Neuronal stem cell (in vitro differentiated cells): ENCODE results near the gene PAPPA2.
"Not testable (repeated sequence)": the region's sequence is repeated elsewhere in the genome, so short reads cannot be mapped to it uniquely, and the experiment has no call there.

Experiments used
- DNase-seq: peaks from one replicate; pipeline ENCODE4 v3.0.0-alpha.2; 2013; ENCODE audit warnings: low spot score
- H2AFZ ChIP-seq: one replicate; pipeline ENCODE4 v1.6.1; 2013; ENCODE audit warnings: mild to moderate bottlenecking, low read length, inconsistent platforms
- H2AK5ac ChIP-seq: 2 replicates; pipeline ENCODE4 v1.6.1; 2013; ENCODE audit warnings: low read depth, mild to moderate bottlenecking, inconsistent platforms, low read length, moderate library complexity, mixed read lengths
- H2BK120ac ChIP-seq: 2 replicates; pipeline ENCODE4 v1.6.1; 2013; ENCODE audit warnings: low read depth, mild to moderate bottlenecking, inconsistent platforms, low read length, moderate library complexity, mixed read lengths
- H2BK12ac ChIP-seq: one replicate; pipeline ENCODE4 v1.6.1; 2013; ENCODE audit warnings: low read length, inconsistent platforms
- H2BK15ac ChIP-seq: 2 replicates; pipeline ENCODE4 v1.6.1; 2013; ENCODE audit warnings: mild to moderate bottlenecking, low read length, inconsistent platforms, mixed read lengths
- H2BK5ac ChIP-seq: one replicate; pipeline ENCODE4 v1.6.1; 2013; ENCODE audit warnings: inconsistent platforms, mild to moderate bottlenecking, low read length, moderate library complexity
- H3K14ac ChIP-seq: one replicate; pipeline ENCODE4 v1.6.1; 2013; ENCODE audit warnings: low read length, inconsistent platforms
- H3K18ac ChIP-seq: 2 replicates; pipeline ENCODE4 v1.6.1; 2013; ENCODE audit warnings: low read length, inconsistent platforms
- H3K23ac ChIP-seq: 2 replicates; pipeline ENCODE4 v1.6.1; 2013; ENCODE audit warnings: low read depth, mild to moderate bottlenecking, mixed read lengths, low read length, inconsistent platforms; ENCODE audit not compliant: poor library complexity
- H3K27ac ChIP-seq: replicated peaks from 3 replicates; pipeline ENCODE4 v1.5.1; 2013; ENCODE audit warnings: low read length, inconsistent platforms
- H3K27me3 ChIP-seq, 3 experiments: 2 replicates each; pipeline ENCODE4 v1.6.1; 2013; ENCODE audit warnings: low read length in 3 of 3, mild to moderate bottlenecking in 2 of 3, inconsistent platforms in 1 of 3, low read depth in 1 of 3, mixed read lengths in 1 of 3, moderate library complexity in 1 of 3; ENCODE audit not compliant: control insufficient read depth in 3 of 3, insufficient read depth in 3 of 3
- H3K36me3 ChIP-seq, 2 donors: replicated peaks in 1 of 2; 2 replicates each; pipeline ENCODE4 v1.6.1; 2013; ENCODE audit warnings: low read length in 2 of 2; ENCODE audit not compliant: control insufficient read depth in 2 of 2, insufficient read depth in 2 of 2
- H3K4ac ChIP-seq: 2 replicates; pipeline ENCODE4 v1.6.1; 2013; ENCODE audit warnings: inconsistent platforms, mild to moderate bottlenecking, low read length, moderate library complexity
- H3K4me1 ChIP-seq, 2 donors: 1 replicate in 1 of 2; 2 replicates in 1 of 2; pipeline ENCODE4 v1.6.1; 2013; ENCODE audit warnings: low read length in 2 of 2, low read depth in 1 of 2; ENCODE audit not compliant: control insufficient read depth in 2 of 2, insufficient read depth in 1 of 2
- H3K4me2 ChIP-seq: one replicate; pipeline ENCODE4 v1.6.1; 2013; ENCODE audit warnings: mild to moderate bottlenecking, low read length, inconsistent platforms; ENCODE audit not compliant: insufficient read depth, poor library complexity, severe bottlenecking
- H3K4me3 ChIP-seq, 2 donors: 2 replicates each; pipeline ENCODE4 v1.5.1; 2013; ENCODE audit warnings: low read length in 2 of 2, mild to moderate bottlenecking in 2 of 2, inconsistent platforms in 1 of 2, moderate library complexity in 1 of 2
- H3K79me1 ChIP-seq: one replicate; pipeline ENCODE4 v1.6.1; 2013; ENCODE audit warnings: low read depth, mild to moderate bottlenecking, inconsistent platforms, low read length, moderate library complexity
- H3K9ac ChIP-seq: one replicate; pipeline ENCODE4 v1.6.1; 2013; ENCODE audit warnings: mild to moderate bottlenecking, low read depth, low read length, inconsistent platforms; ENCODE audit not compliant: poor library complexity
- H3K9me3 ChIP-seq, 2 donors: replicated peaks in 1 of 2; 2 replicates each; pipeline versions ENCODE3 to v1.6.1; 2013; ENCODE audit warnings: low read length in 2 of 2, mild to moderate bottlenecking in 2 of 2, inconsistent platforms in 1 of 2, low read depth in 1 of 2, mixed read lengths in 1 of 2, moderate library complexity in 1 of 2; ENCODE audit not compliant: control insufficient read depth in 2 of 2, insufficient read depth in 1 of 2
- H4K8ac ChIP-seq: one replicate; pipeline ENCODE4 v1.6.1; 2013; ENCODE audit warnings: low read depth, mild to moderate bottlenecking, inconsistent platforms, low read length, moderate library complexity
- H4K91ac ChIP-seq: one replicate; pipeline ENCODE4 v1.6.1; 2013; ENCODE audit warnings: low read length, low read depth, mild to moderate bottlenecking, inconsistent platforms; ENCODE audit not compliant: poor library complexity
- WGBS, 2 donors: extraction: QIAGEN DNeasy Blood & Tissue Kit; methylation state at CpG; one replicate each; pipeline ENCODE4 v1.1.7; 2013; ENCODE audit warnings: missing lambda C conversion rate in 2 of 2, mixed read lengths in 1 of 2; ENCODE audit not compliant: insufficient read length in 2 of 2, insufficient replicate concordance in 1 of 2; ENCODE audit errors: extremely low coverage in 2 of 2; 5-methylcytosine and 5-hydroxymethylcytosine counted together

Gene PAPPA2

DNA sequence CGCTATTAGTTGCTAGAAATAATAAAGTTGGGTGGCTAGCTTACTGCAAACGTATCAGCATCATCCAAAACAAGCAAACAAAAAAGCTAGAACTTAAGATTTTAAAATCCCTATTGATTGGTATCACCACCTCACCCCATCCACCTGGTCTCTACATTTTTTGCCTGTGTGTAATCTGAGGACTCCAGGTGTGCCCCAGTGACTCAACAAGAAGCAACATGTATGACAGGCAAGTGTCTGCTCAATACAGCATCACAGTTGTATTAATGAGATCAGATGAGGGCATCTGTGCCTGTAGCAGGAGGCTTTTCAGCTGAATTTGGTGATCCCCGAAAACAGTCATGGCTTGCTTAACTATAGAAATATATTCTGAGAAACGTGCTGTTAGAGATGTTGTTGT is 14.6 kb upstream of the PAPPA2 start:
- no peak overlapping the region for H3K4ac ChIP-seq
- peaks cover 0 to 2% of the 10 kb centered on the region in 2 donors for H3K9me3 ChIP-seq
- H3K27ac ChIP-seq, result no peak overlapping the region
- no peak overlapping the region for H2BK120ac ChIP-seq
- H3K23ac ChIP-seq, result no peak overlapping the region
- H3K27me3 ChIP-seq, result no peaks in the 10 kb centered on the region
- no peak overlapping the region for H2AK5ac ChIP-seq
- no peak overlapping the region for H3K18ac ChIP-seq
- no CpG with 5 or more reads among the region's 4 CpGs for WGBS, 2 donors
- H2AFZ ChIP-seq, result no peak overlapping the region
- no peak overlapping the region for H4K91ac ChIP-seq
- no peak overlapping the region for H4K8ac ChIP-seq
- H3K9ac ChIP-seq, result no peak overlapping the region
- no peak overlapping the region for H2BK15ac ChIP-seq
- no peak overlapping the region for H2BK5ac ChIP-seq
- H3K4me1 ChIP-seq, result no peaks in the 10 kb centered on the region
- DNase-seq, result no peak
- no peak overlapping the region for H3K4me3 ChIP-seq
- H3K79me1 ChIP-seq, result no peaks in the 10 kb centered on the region
- H3K36me3 ChIP-seq, result no peaks in the 10 kb centered on the region
- no peak overlapping the region for H2BK12ac ChIP-seq
- no peak overlapping the region for H3K4me2 ChIP-seq
- H3K14ac ChIP-seq, result no peak overlapping the region

GRCh38 chr1:176450526-176450925 is 12.4 kb upstream of the PAPPA2 start:
- no peak overlapping the region for H3K23ac ChIP-seq
- no peak for DNase-seq
- no peaks in the 10 kb centered on the region for H3K4me1 ChIP-seq
- no peak overlapping the region for H4K91ac ChIP-seq
- no peak overlapping the region for H3K9ac ChIP-seq
- H3K4me2 ChIP-seq, result no peak overlapping the region
- no peak overlapping the region for H3K4ac ChIP-seq
- no peak overlapping the region for H2AK5ac ChIP-seq
- H2BK120ac ChIP-seq, result no peak overlapping the region
- no peak overlapping the region for H4K8ac ChIP-seq
- H3K18ac ChIP-seq, result no peak overlapping the region
- no peaks in the 10 kb centered on the region for H3K27me3 ChIP-seq
- no peaks in the 10 kb centered on the region for H3K36me3 ChIP-seq
- H3K14ac ChIP-seq, result no peak overlapping the region
- no CpG with 5 or more reads among the region's 1 CpG for WGBS, 2 donors
- H2BK12ac ChIP-seq, result no peak overlapping the region
- H3K27ac ChIP-seq, result no peak overlapping the region
- no peak overlapping the region for H2BK15ac ChIP-seq
- no peak overlapping the region for H3K4me3 ChIP-seq
- no peaks in the 10 kb centered on the region for H3K79me1 ChIP-seq
- H3K9me3 ChIP-seq, result peaks cover 0 to 2% of the 10 kb centered on the region in 2 donors
- H2AFZ ChIP-seq, result no peak overlapping the region
- H2BK5ac ChIP-seq, result no peak overlapping the region

- H3K27ac ChIP-seq, H4K8ac ChIP-seq, H3K18ac ChIP-seq, H2BK15ac ChIP-seq, H3K4ac ChIP-seq, H3K4me3 ChIP-seq, H2AK5ac ChIP-seq, H2BK120ac ChIP-seq, H3K14ac ChIP-seq, H3K79me1 ChIP-seq, H3K9me3 ChIP-seq, H3K36me3 ChIP-seq, H3K9ac ChIP-seq, H3K23ac ChIP-seq, H2BK5ac ChIP-seq, H3K27me3 ChIP-seq, H3K4me1 ChIP-seq, H3K4me2 ChIP-seq, DNase-seq, H2BK12ac ChIP-seq, H2AFZ ChIP-seq, H4K91ac ChIP-seq: not testable (repeated sequence)
- no CpG with 5 or more reads among the region's 2 CpGs for WGBS, 2 donors
Observed at GRCh38 chr1:176451741-176452140, 11.2 kb upstream of the PAPPA2 start.

- Histone ChIP-seq H3K9me3 (peaks cover 0 to 4% of the 10 kb centered on the region in 2 donors), H2BK5ac (no peak overlapping the region), H2BK12ac (no peak overlapping the region), H2AK5ac (no peak overlapping the region), H3K36me3 (no peaks in the 10 kb centered on the region), H2AFZ (no peak overlapping the region), H3K27me3 (no peaks in the 10 kb centered on the region), H2BK15ac (no peak overlapping the region), H3K4me2 (no peak overlapping the region), H3K4me1 (no peaks in the 10 kb centered on the region), H2BK120ac (no peak overlapping the region), H3K4me3 (no peak overlapping the region), H3K4ac (no peak overlapping the region), H3K18ac (no peak overlapping the region), H4K91ac (no peak overlapping the region), H4K8ac (no peak overlapping the region), H3K23ac (no peak overlapping the region), H3K27ac (no peak overlapping the region), H3K9ac (no peak overlapping the region), H3K14ac (no peak overlapping the region), H3K79me1 (no peaks in the 10 kb centered on the region)
- WGBS, 2 donors, result no CpG with 5 or more reads among the region's 8 CpGs
- DNase-seq, result no peak
Observed at GRCh38 chr1:176456795-176457194, 6.2 kb upstream of the PAPPA2 start.
